RWPE2 (cell line): Measurements from ENCODE around the gene ITK.

Experiments used
- ATAC-seq: fragments of 200-7000 bp; cut with Tn5 transposase; 3 replicates; pipeline ENCODE4 v1.9.1; 2021; ENCODE audit warnings: low read depth
- DNase-seq: peaks from one replicate; pipeline ENCODE4 v3.0.0-alpha.2; 2020; ENCODE audit warnings: low spot score
- H3K27ac ChIP-seq: fragments of 450-650 bp; 2 replicates; pipeline ENCODE4 v1.5.1; 2017; ENCODE audit warnings: mild to moderate bottlenecking; ENCODE audit not compliant: poor library complexity, severe bottlenecking
- H3K27me3 ChIP-seq: fragments of 250-450 bp; sonication (Bioruptor Pico); 2 replicates; pipeline ENCODE4 v1.5.1; 2021; ENCODE audit warnings: mild to moderate bottlenecking, moderate library complexity; ENCODE audit not compliant: insufficient read depth, poor library complexity, severe bottlenecking
- H3K36me3 ChIP-seq: fragments of 250-450 bp; sonication (Bioruptor Pico); 2 replicates; pipeline ENCODE4 v1.5.1; 2020; ENCODE audit warnings: low read depth, mild to moderate bottlenecking, moderate library complexity
- H3K4me1 ChIP-seq: fragments of 250-450 bp; sonication (Bioruptor Pico); 2 replicates; pipeline ENCODE4 v1.5.1; 2021; ENCODE audit warnings: mild to moderate bottlenecking, moderate library complexity; ENCODE audit not compliant: insufficient read depth, poor library complexity, severe bottlenecking
- H3K4me3 ChIP-seq: fragments of 250-450 bp; sonication (Bioruptor Pico); 2 replicates; pipeline ENCODE4 v1.5.1; 2021; ENCODE audit warnings: mild to moderate bottlenecking, moderate library complexity; ENCODE audit not compliant: severe bottlenecking
- H3K9me3 ChIP-seq: fragments of 250-450 bp; sonication (Bioruptor Pico); 2 replicates; pipeline ENCODE4 v1.5.1; 2021; ENCODE audit warnings: mild to moderate bottlenecking, moderate library complexity; ENCODE audit not compliant: severe bottlenecking
- TF ChIP-seq, protein P1 (sequence below): fragments of 450-650 bp; IDR thresholded peaks from one replicate; pipeline ENCODE4 v1.5.1; 2017; ENCODE audit warnings: mild to moderate bottlenecking, moderate library complexity; ENCODE audit not compliant: poor library complexity, severe bottlenecking

ITK gene

DNA sequence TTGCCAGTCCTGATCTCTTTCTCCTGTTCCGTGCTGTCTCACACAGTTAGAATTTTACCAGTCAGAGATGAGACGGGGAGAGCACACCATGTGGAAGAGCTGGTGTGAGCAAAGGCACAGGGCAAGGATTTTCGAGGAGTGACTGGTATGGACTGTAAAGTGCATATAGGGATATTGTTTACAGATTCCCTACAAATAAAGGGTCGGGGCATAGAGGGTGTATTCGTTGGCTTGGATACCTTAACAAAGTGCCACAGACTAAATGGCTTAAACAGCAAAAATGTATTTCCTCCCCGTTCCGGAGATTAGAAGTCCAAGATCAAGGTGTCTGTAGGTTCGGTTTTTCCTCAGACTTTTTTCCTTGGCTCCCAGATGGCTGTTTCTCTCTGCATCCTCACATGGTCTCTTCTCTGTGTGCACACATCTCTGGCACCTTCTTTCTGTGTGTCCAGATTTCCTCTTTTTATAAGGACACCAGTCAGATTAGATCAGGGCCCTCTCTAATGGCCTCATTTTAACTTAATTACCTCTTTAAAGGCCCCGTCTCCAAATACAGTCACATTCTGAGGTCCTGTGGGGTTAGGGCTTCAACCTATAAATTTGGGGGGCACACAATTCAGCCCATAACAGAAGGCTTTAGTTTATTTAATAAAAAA lies 108.7 kb downstream of the ITK start:
- DNase-seq (no peak), ATAC-seq (no peak)
- TF ChIP-seq, protein P1, sequence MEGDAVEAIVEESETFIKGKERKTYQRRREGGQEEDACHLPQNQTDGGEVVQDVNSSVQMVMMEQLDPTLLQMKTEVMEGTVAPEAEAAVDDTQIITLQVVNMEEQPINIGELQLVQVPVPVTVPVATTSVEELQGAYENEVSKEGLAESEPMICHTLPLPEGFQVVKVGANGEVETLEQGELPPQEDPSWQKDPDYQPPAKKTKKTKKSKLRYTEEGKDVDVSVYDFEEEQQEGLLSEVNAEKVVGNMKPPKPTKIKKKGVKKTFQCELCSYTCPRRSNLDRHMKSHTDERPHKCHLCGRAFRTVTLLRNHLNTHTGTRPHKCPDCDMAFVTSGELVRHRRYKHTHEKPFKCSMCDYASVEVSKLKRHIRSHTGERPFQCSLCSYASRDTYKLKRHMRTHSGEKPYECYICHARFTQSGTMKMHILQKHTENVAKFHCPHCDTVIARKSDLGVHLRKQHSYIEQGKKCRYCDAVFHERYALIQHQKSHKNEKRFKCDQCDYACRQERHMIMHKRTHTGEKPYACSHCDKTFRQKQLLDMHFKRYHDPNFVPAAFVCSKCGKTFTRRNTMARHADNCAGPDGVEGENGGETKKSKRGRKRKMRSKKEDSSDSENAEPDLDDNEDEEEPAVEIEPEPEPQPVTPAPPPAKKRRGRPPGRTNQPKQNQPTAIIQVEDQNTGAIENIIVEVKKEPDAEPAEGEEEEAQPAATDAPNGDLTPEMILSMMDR, result no peak
- H3K27ac ChIP-seq, result no peak overlapping the region
- H3K36me3 ChIP-seq, result no peaks in the 10 kb centered on the region
- no peaks in the 10 kb centered on the region for H3K9me3 ChIP-seq
- no peaks in the 10 kb centered on the region for H3K4me1 ChIP-seq
- H3K27me3 ChIP-seq, result no peaks in the 10 kb centered on the region
- H3K4me3 ChIP-seq, result no peak overlapping the region

DNA sequence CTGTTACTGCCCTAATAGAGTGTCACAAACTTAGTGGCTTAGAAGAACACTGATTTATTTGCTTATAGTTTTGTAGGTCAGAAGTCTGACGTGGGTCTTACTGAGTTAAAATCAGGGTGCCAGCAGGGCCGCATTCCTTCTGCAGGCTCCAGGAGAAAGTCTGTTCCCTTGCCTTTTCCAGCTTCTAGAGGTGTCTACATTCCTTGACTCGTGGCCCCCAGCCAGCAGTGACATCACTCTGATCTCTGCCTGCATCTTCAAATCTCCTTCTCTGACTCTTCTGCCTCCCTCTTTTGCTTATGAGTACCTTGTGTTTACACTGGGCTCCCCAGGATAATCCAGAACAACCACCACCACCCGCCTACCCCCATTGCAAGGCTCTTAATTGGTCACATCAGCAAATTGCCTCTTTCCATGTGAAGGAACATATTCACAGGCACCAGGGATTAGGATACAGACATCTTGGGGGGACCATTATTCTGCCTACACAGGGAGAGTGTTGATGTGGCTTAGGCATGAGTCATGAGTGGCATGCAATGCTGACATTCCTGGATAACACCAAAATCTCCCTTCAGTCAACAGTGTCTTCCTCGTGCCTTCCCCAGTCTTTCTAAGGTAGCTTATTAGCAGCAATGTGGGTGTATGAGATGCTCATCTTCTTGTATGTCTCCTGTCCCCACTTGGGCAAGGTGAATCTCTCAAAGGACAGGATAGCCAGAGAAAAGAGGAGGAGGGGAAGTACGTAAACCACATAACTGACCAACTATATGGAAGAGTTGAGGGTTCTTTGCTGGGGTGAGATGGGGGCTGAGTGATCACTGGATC lies 109.7 kb downstream of the ITK start:
- TF ChIP-seq, protein P1, result no peak
- Histone ChIP-seq H3K27ac (no peak overlapping the region), H3K4me3 (no peak overlapping the region), H3K4me1 (no peaks in the 10 kb centered on the region), H3K27me3 (peaks cover 1% of the 10 kb centered on the region), H3K36me3 (no peaks in the 10 kb centered on the region), H3K9me3 (no peaks in the 10 kb centered on the region)
- DNase-seq (no peak), ATAC-seq (peak; percentile 71)

DNA sequence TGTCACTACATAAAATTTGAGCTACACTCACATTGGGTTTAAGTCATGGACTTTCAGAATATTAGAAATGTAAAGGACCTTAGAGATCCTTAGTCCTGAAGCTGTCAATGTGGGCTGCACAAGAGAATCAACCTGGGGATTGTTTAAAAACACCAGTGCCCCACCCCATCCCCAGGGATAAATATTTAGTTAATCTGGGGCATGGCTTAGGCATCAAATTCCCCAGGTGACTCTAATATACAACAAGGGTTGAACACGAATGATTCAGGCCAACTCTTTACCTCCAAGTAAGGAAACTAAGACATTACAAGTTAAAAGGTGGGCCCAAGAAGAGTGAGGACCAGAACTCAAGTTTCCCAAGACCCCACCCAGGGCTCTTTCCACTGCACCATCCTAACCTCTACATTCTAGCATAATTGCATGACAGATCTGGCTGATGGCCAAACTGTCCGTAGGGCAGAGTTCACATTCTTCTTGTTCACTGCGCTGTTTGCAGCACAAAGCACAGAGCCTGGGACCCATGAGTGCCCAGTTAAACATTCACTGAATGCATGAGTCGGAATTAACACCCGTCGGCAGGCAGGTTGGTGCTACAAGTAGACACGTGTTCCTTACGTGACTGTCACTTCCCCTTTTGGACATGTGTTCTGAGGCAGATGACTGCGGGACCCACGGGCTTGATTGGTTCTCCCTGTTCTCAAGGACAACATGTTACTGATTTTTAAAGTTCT lies 110.5 kb downstream of the ITK start:
- no peak for ATAC-seq
- TF ChIP-seq, protein P1, result no peak
- Histone ChIP-seq H3K27ac (no peak overlapping the region), H3K9me3 (no peaks in the 10 kb centered on the region), H3K4me1 (no peaks in the 10 kb centered on the region), H3K27me3 (peaks cover 6% of the 10 kb centered on the region), H3K4me3 (no peak overlapping the region), H3K36me3 (no peaks in the 10 kb centered on the region)
- DNase-seq, result no peak

DNA sequence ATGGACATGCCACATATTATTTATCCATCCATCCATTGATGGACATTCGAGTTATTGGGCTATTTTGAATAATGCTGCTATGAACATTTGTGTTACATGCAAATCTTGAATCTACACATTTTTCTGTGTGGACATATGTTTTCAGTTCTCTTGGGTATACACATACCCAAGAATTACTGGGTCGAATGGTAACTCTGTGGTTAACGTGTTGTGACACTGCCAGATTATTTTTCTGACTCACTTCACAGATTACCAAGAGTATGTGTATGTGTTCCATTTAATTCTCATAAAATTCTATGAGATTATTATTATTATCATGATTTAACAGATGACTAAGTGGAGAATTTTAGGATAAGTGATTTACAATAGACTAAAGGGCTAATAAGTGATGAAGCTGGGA lies 112.0 kb downstream of the ITK start:
- peaks cover 6% of the 10 kb centered on the region for H3K27me3 ChIP-seq
- H3K9me3 ChIP-seq, result no peaks in the 10 kb centered on the region
- H3K27ac ChIP-seq, result no peak overlapping the region
- TF ChIP-seq, protein P1, result no peak
- DNase-seq (no peak), ATAC-seq (no peak)
- no peaks in the 10 kb centered on the region for H3K36me3 ChIP-seq
- H3K4me3 ChIP-seq, result no peak overlapping the region
- H3K4me1 ChIP-seq, result no peaks in the 10 kb centered on the region
